Esophagus squamous epithelium (tissue), 5 donors: Measurements from ENCODE around the gene TMEM126B. TPM values are rescaled to one million over a fixed set of nuclear protein-coding genes. Genes with fewer than 3 reads are reported as not detected.
"Not testable (repeated sequence)": the region's sequence is repeated elsewhere in the genome, so short reads cannot be mapped to it uniquely, and the experiment has no call there.

Experiments
- DNase-seq: peaks from one replicate; lab custom pipeline; 2025; lab: John Stamatoyannopoulos, UW
- H3K27ac ChIP-seq, 4 donors: fragments of 200-600 bp; sonication (generic); one replicate each; pipeline ENCODE4 v1.5.1; 2016 to 2019; ENCODE audit warnings: mild to moderate bottlenecking in 1 of 4
- H3K27me3 ChIP-seq, 4 donors: fragments of 200-600 bp; sonication (generic); 1 replicate in 3 of 4; 2 replicates in 1 of 4; pipeline versions ENCODE4 v1.5.1 to v1.6.0; 2017 to 2021; ENCODE audit warnings: antibody characterized with exemption in 1 of 4
- H3K36me3 ChIP-seq, 3 donors: fragments of 200-600 bp; sonication (generic); one replicate each; pipeline ENCODE4 v1.5.1; 2016 to 2019
- H3K4me1 ChIP-seq, 3 donors: fragments of 200-600 bp; sonication (generic); one replicate each; pipeline ENCODE4 v1.5.1; 2017 to 2019
- H3K4me3 ChIP-seq, 4 donors: fragments of 200-600 bp; sonication (generic); 1 replicate in 3 of 4; 2 replicates in 1 of 4; pipeline ENCODE4 v1.5.1; 2016 to 2019; ENCODE audit warnings: mild to moderate bottlenecking in 2 of 4, moderate library complexity in 1 of 4
- H3K9me3 ChIP-seq, 3 donors: fragments of 200-600 bp; sonication (generic); one replicate each; pipeline ENCODE4 v1.5.1; 2016 to 2019
- CTCF ChIP-seq, 6 experiments: fragments of 450-650 bp in 4 of 6; fragments of 200-600 bp in 2 of 6; sonication (generic) in 2 of 6; IDR thresholded peaks; one replicate each; pipeline ENCODE4 v1.5.1; 2016 to 2019; ENCODE audit warnings: antibody characterized with exemption in 6 of 6, mild to moderate bottlenecking in 4 of 6, moderate library complexity in 4 of 6
- POLR2A ChIP-seq, 4 donors: fragments of 450-650 bp; IDR thresholded peaks; one replicate each; pipeline ENCODE4 v1.6.1; 2017; ENCODE audit warnings: antibody characterized with exemption in 4 of 4, mild to moderate bottlenecking in 4 of 4, moderate library complexity in 3 of 4
- WGBS, 2 donors: methylation state at CpG; one replicate each; pipeline ENCODE4 v1.1.5; 2018; 5-methylcytosine and 5-hydroxymethylcytosine counted together
- intact Hi-C: fragments of 100-400 bp; cut with DNase I; formaldehyde crosslinking; loops from one replicate; pipeline ENCODE4 v1.15.0; 2022
- total RNA-seq, 4 donors: library from RNA; depleted of rRNA; stranded (reverse); fragments of >200 nt; gene quantifications; one replicate each; pipeline ENCODE4 v1.1.0, GENCODE V29; 2016
- donor health status: DM: yes; HTN: yes; CAD: no.

TMEM126B gene
- total RNA-seq, 4 donors from 2014 or later, result 13.6 to 43.0 (median 38.7) TPM

- H3K9me3 ChIP-seq, result no peaks in the 10 kb centered on the region
- intact Hi-C loops, result no loop called here
- TF ChIP-seq POLR2A (IDR thresholded peaks at IDR 0.05) (no peak), CTCF (IDR thresholded peaks at IDR 0.05) (no peak)
- 38 to 50% methylated on average over 2 of the region's 2 CpGs for WGBS, 2 donors
- no peak for DNase-seq
- no peak overlapping the region for H3K4me3 ChIP-seq
- no peaks in the 10 kb centered on the region for H3K4me1 ChIP-seq
- no peaks in the 10 kb centered on the region for H3K36me3 ChIP-seq
- no peaks in the 10 kb centered on the region for H3K27me3 ChIP-seq
- no peak overlapping the region for H3K27ac ChIP-seq
Measured at GRCh38 chr11:85596886-85597285, 31.5 kb upstream of the TMEM126B start.

- Histone ChIP-seq H3K4me3 (no peak overlapping the region), H3K27me3 (no peaks in the 10 kb centered on the region), H3K4me1 (no peaks in the 10 kb centered on the region), H3K27ac (no peak overlapping the region), H3K36me3 (no peaks in the 10 kb centered on the region), H3K9me3 (no peaks in the 10 kb centered on the region)
- no peak for DNase-seq
- TF ChIP-seq POLR2A (IDR thresholded peaks at IDR 0.05) (no peak), CTCF (IDR thresholded peaks at IDR 0.05) (no peak)
- WGBS, 2 donors, result 67 to 68% methylated on average over 5 of the region's 5 CpGs
- intact Hi-C loops, result no loop called here
Measured at GRCh38 chr11:85599083-85599482, 29.3 kb upstream of the TMEM126B start.

- Histone ChIP-seq H3K27ac (no peak overlapping the region), H3K36me3 (no peaks in the 10 kb centered on the region), H3K27me3 (no peaks in the 10 kb centered on the region), H3K4me3 (no peak overlapping the region), H3K9me3 (no peaks in the 10 kb centered on the region), H3K4me1 (no peaks in the 10 kb centered on the region)
- intact Hi-C loops, result no loop called here
- DNase-seq, result no peak
- 96% methylated on average over 2 of the region's 2 CpGs for WGBS, 2 donors
- TF ChIP-seq CTCF (IDR thresholded peaks at IDR 0.05) (no peak), POLR2A (IDR thresholded peaks at IDR 0.05) (no peak)
Measured at GRCh38 chr11:85602526-85603213, 25.7 kb upstream of the TMEM126B start.

GRCh38 chr11:85603220-85603619, 25.2 kb upstream of the TMEM126B start:
- Histone ChIP-seq H3K27ac (no peak overlapping the region), H3K36me3 (no peaks in the 10 kb centered on the region), H3K9me3 (no peaks in the 10 kb centered on the region), H3K4me3 (no peak overlapping the region), H3K4me1 (no peaks in the 10 kb centered on the region), H3K27me3 (no peaks in the 10 kb centered on the region)
- DNase-seq, result no peak
- WGBS, 2 donors, result 81% methylated on average over 3 to 4 of the region's 4 CpGs
- TF ChIP-seq POLR2A (IDR thresholded peaks at IDR 0.05), result no peak
- TF ChIP-seq CTCF (IDR thresholded peaks at IDR 0.05), result no peak
- intact Hi-C loops, result no loop called here

- 83 to 85% methylated on average over 3 of the region's 3 CpGs for WGBS, 2 donors
- intact Hi-C loops, result not testable (repeated sequence)
Measured at GRCh38 chr11:85606237-85606636, 22.2 kb upstream of the TMEM126B start.

GRCh38 chr11:85608621-85609020, 19.8 kb upstream of the TMEM126B start:
- H3K4me3 ChIP-seq, DNase-seq, H3K27ac ChIP-seq, H3K36me3 ChIP-seq, H3K4me1 ChIP-seq, H3K27me3 ChIP-seq, H3K9me3 ChIP-seq, intact Hi-C loops: not testable (repeated sequence)

More at GRCh38 chr11:85606237-85606636, 22.2 kb upstream of the TMEM126B start:
- H3K4me1 ChIP-seq, H3K27ac ChIP-seq, DNase-seq, H3K36me3 ChIP-seq, H3K4me3 ChIP-seq, H3K9me3 ChIP-seq, H3K27me3 ChIP-seq: not testable (repeated sequence)

GRCh38 chr11:85609286-85609685, 19.1 kb upstream of the TMEM126B start:
- H3K36me3 ChIP-seq, H3K4me3 ChIP-seq, DNase-seq, H3K27ac ChIP-seq, H3K27me3 ChIP-seq, H3K9me3 ChIP-seq, intact Hi-C loops, H3K4me1 ChIP-seq: not testable (repeated sequence)
- 83 to 88% methylated on average over 2 of the region's 2 CpGs for WGBS, 2 donors

DNA sequence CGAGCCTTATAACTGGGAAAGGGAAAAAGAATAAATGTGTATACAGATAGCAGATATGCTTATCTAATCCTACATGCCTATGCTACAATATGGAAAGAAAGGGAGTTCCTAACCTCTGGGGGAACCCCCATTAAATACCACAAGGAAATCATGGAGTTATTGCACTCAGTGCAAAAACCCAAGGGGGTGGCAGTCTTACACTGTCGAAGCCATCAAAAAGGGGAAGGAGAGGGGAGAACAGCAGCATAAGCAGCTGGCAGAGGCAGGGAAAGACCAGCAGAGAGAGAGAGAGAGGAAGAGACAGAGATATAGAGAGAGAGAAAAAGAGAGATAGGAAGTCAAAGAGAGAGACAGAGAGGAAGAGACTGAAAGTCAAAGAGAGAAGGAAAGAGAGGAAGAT, 16.8 kb upstream of the TMEM126B start:
- DNase-seq, H3K9me3 ChIP-seq, H3K36me3 ChIP-seq, H3K4me3 ChIP-seq, intact Hi-C loops, H3K27ac ChIP-seq, H3K4me1 ChIP-seq, H3K27me3 ChIP-seq: not testable (repeated sequence)
- WGBS, 2 donors, result 74 to 88% methylated on average over 2 of the region's 2 CpGs
